Endothelial cell of umbilical vein (primary cell): ENCODE data around the gene UFD1. TPM values are rescaled to one million over a fixed set of nuclear protein-coding genes. Genes with fewer than 3 reads are reported as not detected.

Source experiments
- BruUV-seq: library from RNA; stranded (reverse); fragments of 400-500 nt; replicated peaks from 2 replicates; lab custom pipeline; 2021; lab: Mats Ljungman, UMichigan
- CTCF ChIA-PET: fragments of 300-600, 350-600 bp; sonication (Branson Sonifier 250); formaldehyde crosslinking; loops from one replicate; lab custom pipeline; 2021; ENCODE audit warnings: antibody characterized with exemption, inconsistent platforms; lab: Charles Lee
- POLR2A ChIA-PET: fragments of 300-600, 350-600 bp; sonication (Branson Sonifier 250); formaldehyde crosslinking; loops from one replicate; lab custom pipeline; 2021; ENCODE audit warnings: antibody characterized with exemption, inconsistent platforms; lab: Charles Lee
- DNase-seq: peaks from one replicate; pipeline ENCODE4 v3.0.0-alpha.2; 2011; ENCODE audit warnings: low read depth, low spot score
- FAIRE-seq: peaks from 2 replicates; lab custom pipeline; 2011; peaks lifted over from hg19 to GRCh38; lab: Jason Lieb, UNC
- H2AFZ ChIP-seq: 2 replicates; pipeline ENCODE4 v1.6.0; 2012; ENCODE audit warnings: low read depth, low read length, control low read depth, inconsistent platforms
- H3K27ac ChIP-seq: 2 replicates; pipeline ENCODE4 v1.5.1; 2011; ENCODE audit warnings: low read depth, mild to moderate bottlenecking, control low read depth, low read length, moderate library complexity; ENCODE audit not compliant: insufficient read depth
- H3K27me3 ChIP-seq, 2 experiments: 2 replicates each; pipeline versions ENCODE4 v1.6.0 to v1.6.1; 2011; ENCODE audit warnings: low read length in 2 of 2, mixed read lengths in 1 of 2; ENCODE audit not compliant: control insufficient read depth in 2 of 2, insufficient read depth in 2 of 2
- H3K36me3 ChIP-seq, 2 experiments: 2 replicates in 1 of 2; 3 replicates in 1 of 2; pipeline ENCODE4 v1.5.1; 2011; ENCODE audit warnings: low read length in 2 of 2, mild to moderate bottlenecking in 1 of 2, moderate library complexity in 1 of 2; ENCODE audit not compliant: control insufficient read depth in 2 of 2, insufficient read depth in 2 of 2; ENCODE audit errors: extremely low read depth in 1 of 2
- H3K4me1 ChIP-seq: 3 replicates; pipeline ENCODE4 v1.5.1; 2011; ENCODE audit warnings: mild to moderate bottlenecking, low read length; ENCODE audit not compliant: control insufficient read depth, insufficient read depth; ENCODE audit errors: extremely low read depth
- H3K4me2 ChIP-seq: 2 replicates; pipeline ENCODE4 v1.6.1; 2011; ENCODE audit warnings: low read length, control low read depth, mixed read lengths; ENCODE audit not compliant: insufficient read depth
- H3K4me3 ChIP-seq, 3 experiments: fragments of 200-600 bp in 1 of 3; sonication (generic), shearing (Covaris generic) in 1 of 3; replicated peaks in 1 of 3; 2 replicates each; pipeline ENCODE4 v1.5.1; 2011 to 2016; ENCODE audit warnings: control low read depth in 3 of 3, low read length in 3 of 3, mild to moderate bottlenecking in 2 of 3, inconsistent platforms in 1 of 3, low read depth in 1 of 3, moderate library complexity in 1 of 3; ENCODE audit not compliant: insufficient read depth in 1 of 3
- H3K79me2 ChIP-seq: 2 replicates; pipeline ENCODE4 v1.6.0; 2012; ENCODE audit warnings: low read length, inconsistent platforms; ENCODE audit not compliant: control insufficient read depth, insufficient read depth
- H3K9ac ChIP-seq: replicated peaks from 2 replicates; pipeline ENCODE3; 2011; ENCODE audit warnings: low read length, control low read depth; ENCODE audit not compliant: insufficient read depth; ENCODE audit errors: extremely low read depth
- H3K9me1 ChIP-seq: replicated peaks from 3 replicates; pipeline ENCODE4 v1.6.0; 2011; ENCODE audit warnings: mild to moderate bottlenecking, low read length; ENCODE audit not compliant: control insufficient read depth, insufficient read depth; ENCODE audit errors: extremely low read depth
- H3K9me3 ChIP-seq: replicated peaks from 2 replicates; pipeline ENCODE4 v1.5.1; 2012; ENCODE audit warnings: low read length, inconsistent platforms; ENCODE audit not compliant: control insufficient read depth, insufficient read depth
- H4K20me1 ChIP-seq: replicated peaks from 2 replicates; pipeline ENCODE3; 2011; ENCODE audit warnings: mild to moderate bottlenecking, low read length; ENCODE audit not compliant: control insufficient read depth, insufficient read depth; ENCODE audit errors: extremely low read depth
- FOS ChIP-seq: IDR thresholded peaks from 2 replicates; pipeline ENCODE4 v1.6.1; 2011; ENCODE audit warnings: mild to moderate bottlenecking, low read length, moderate library complexity, borderline replicate concordance; ENCODE audit not compliant: insufficient read depth
- GATA2 ChIP-seq: IDR thresholded peaks from 2 replicates; pipeline ENCODE4 v1.7.0; 2011; ENCODE audit warnings: low read depth, mild to moderate bottlenecking, moderate library complexity, mixed read lengths, low read length; ENCODE audit not compliant: insufficient read length, insufficient read depth
- JUN ChIP-seq: IDR thresholded peaks from 2 replicates; pipeline ENCODE4 v1.6.1; 2011; ENCODE audit warnings: borderline replicate concordance, low read depth; ENCODE audit not compliant: insufficient read length, insufficient read depth
- MYC ChIP-seq: IDR thresholded peaks from one replicate; pipeline ENCODE4 v1.6.1; 2011; ENCODE audit warnings: mild to moderate bottlenecking, low read depth, low read length
- POLR2A ChIP-seq: IDR thresholded peaks from 2 replicates; pipeline ENCODE4 v1.6.1; 2012; ENCODE audit warnings: low read depth, mild to moderate bottlenecking, control low read depth, low read length
- POLR2AphosphoS5 ChIP-seq: IDR thresholded peaks from 2 replicates; pipeline ENCODE4 v1.6.1; 2012; ENCODE audit warnings: low read depth, mild to moderate bottlenecking, control low read depth, low read length, moderate library complexity; ENCODE audit not compliant: insufficient read depth
- dilution Hi-C: fragments of 300-500 bp; cut with MboI; formaldehyde crosslinking; loops from one replicate; pipeline ENCODE4 v1.15.0; 2019; ENCODE audit warnings: low sequenced_read_pairs; ENCODE audit not compliant: extremely low pct_ligation_motif_present
- intact Hi-C: fragments of 100-400 bp; cut with micrococcal nuclease; formaldehyde crosslinking; loops from one replicate; pipeline ENCODE4 v1.10.0; 2022
- polyA plus RNA-seq, 4 experiments: library from polyadenylated mRNA; depleted of rRNA in 3 of 4; stranded (reverse) in 3 of 4; unstranded in 1 of 4; fragments of >200 nt; gene quantifications; 2 replicates each; pipeline versions ENCODE4 v1.2.1 to v1.2.3, GENCODE V29; 2011 to 2012; ENCODE audit warnings: missing spikeins in 1 of 4
- total RNA-seq: library from RNA; stranded (reverse); gene quantifications from 2 replicates; pipeline ENCODE4 v1.2.3, GENCODE V29; 2021
- TF ChIP-seq, protein P1 (sequence below): IDR thresholded peaks from 2 replicates; pipeline ENCODE4 v1.6.1; 2011; ENCODE audit not compliant: insufficient read depth, insufficient read length
- TF ChIP-seq, protein P2 (sequence below), 2 donors: IDR thresholded peaks; 1 replicate in 1 of 2; 2 replicates in 1 of 2; pipeline ENCODE4 v1.5.1; 2011; ENCODE audit warnings: low read length in 2 of 2, mild to moderate bottlenecking in 2 of 2, moderate library complexity in 2 of 2, control low read depth in 1 of 2, inconsistent platforms in 1 of 2, low read depth in 1 of 2; ENCODE audit not compliant: insufficient read depth in 1 of 2; ENCODE audit errors: extremely low read depth in 1 of 2

Gene UFD1
- total and polyA plus RNA-seq, 2 donors (not counting 3 experiments of a cell fraction or from before 2014, with no cell fraction given) = 127 to 228 TPM

GRCh38 chr22:19519041-19519926 lies 40.3 kb upstream of the UFD1 start:
- H3K27ac ChIP-seq = no peak overlapping the region
- peaks cover 0 to 2% of the 10 kb centered on the region in 2 experiments for H3K36me3 ChIP-seq
- H3K9me1 ChIP-seq = no peaks in the 10 kb centered on the region
- FAIRE-seq (no peak), DNase-seq (no peak)
- POLR2A ChIA-PET = interaction anchor here (0.8 kb wide), 1 partner anchor 41 kb away, joined by 3 read pairs; no protein-coding TSS in a partner anchor
- H3K27me3 ChIP-seq = no peaks in the 10 kb centered on the region
- no peak overlapping the region for H3K9ac ChIP-seq
- H2AFZ ChIP-seq = no peak overlapping the region
- H3K4me3 ChIP-seq = no peak overlapping the region
- dilution Hi-C loops (no loop called here), intact Hi-C loops (no loop called here)
- H3K4me2 ChIP-seq = no peak overlapping the region
- no TSS peak for BruUV-seq
- H3K4me1 ChIP-seq = peaks cover 16% of the 10 kb centered on the region
- CTCF ChIA-PET = interaction anchor here (0.6 to 4.6 kb wide), 6 partner anchors 17 to 110 kb away, joined by 3 to 50 read pairs (median 3); no protein-coding TSS in a partner anchor
- peaks cover 28% of the 10 kb centered on the region for H3K79me2 ChIP-seq
- H4K20me1 ChIP-seq = no peaks in the 10 kb centered on the region
- TF ChIP-seq FOS (no peak), POLR2A (no peak), MYC (no peak), POLR2AphosphoS5 (no peak), GATA2 (no peak), JUN (no peak)
- TF ChIP-seq, protein P1, sequence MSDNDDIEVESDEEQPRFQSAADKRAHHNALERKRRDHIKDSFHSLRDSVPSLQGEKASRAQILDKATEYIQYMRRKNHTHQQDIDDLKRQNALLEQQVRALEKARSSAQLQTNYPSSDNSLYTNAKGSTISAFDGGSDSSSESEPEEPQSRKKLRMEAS = no peak
- TF ChIP-seq, protein P2, sequence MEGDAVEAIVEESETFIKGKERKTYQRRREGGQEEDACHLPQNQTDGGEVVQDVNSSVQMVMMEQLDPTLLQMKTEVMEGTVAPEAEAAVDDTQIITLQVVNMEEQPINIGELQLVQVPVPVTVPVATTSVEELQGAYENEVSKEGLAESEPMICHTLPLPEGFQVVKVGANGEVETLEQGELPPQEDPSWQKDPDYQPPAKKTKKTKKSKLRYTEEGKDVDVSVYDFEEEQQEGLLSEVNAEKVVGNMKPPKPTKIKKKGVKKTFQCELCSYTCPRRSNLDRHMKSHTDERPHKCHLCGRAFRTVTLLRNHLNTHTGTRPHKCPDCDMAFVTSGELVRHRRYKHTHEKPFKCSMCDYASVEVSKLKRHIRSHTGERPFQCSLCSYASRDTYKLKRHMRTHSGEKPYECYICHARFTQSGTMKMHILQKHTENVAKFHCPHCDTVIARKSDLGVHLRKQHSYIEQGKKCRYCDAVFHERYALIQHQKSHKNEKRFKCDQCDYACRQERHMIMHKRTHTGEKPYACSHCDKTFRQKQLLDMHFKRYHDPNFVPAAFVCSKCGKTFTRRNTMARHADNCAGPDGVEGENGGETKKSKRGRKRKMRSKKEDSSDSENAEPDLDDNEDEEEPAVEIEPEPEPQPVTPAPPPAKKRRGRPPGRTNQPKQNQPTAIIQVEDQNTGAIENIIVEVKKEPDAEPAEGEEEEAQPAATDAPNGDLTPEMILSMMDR (IDR thresholded peaks at IDR 0.05; ENCODE audit: extremely low read depth in 1 of 2, insufficient read depth in 1 of 2, low read depth in 1 of 2, low read length in 2 of 2) = no peak
- no peaks in the 10 kb centered on the region for H3K9me3 ChIP-seq
